ENCODE measurements around the gene PHF23.
A peak's percentile ranks its signal among the peaks of the same experiment; 100 is the strongest.

PHF23 gene

GRCh38 chr17:7196651-7197401 is 42.4 kb downstream of the PHF23 start:
- no peak for DNase-seq

GRCh38 chr17:7195971-7196370 is 43.3 kb downstream of the PHF23 start:
- DNase-seq = no peak

GRCh38 chr17:7192271-7192937 is 46.9 kb downstream of the PHF23 start:
- no peak for DNase-seq

- DNase-seq = peak; percentile 49
Observed at GRCh38 chr17:7191571-7192270, 47.5 kb downstream of the PHF23 start.

- DNase-seq = no peak
Observed at GRCh38 chr17:7191069-7191468, 48.2 kb downstream of the PHF23 start.

GRCh38 chr17:7190276-7190917 is 48.9 kb downstream of the PHF23 start:
- DNase-seq = no peak

- no peak for DNase-seq
Observed at GRCh38 chr17:7186241-7186640, 53.0 kb downstream of the PHF23 start.
